ENCODE measurements around the gene TOP3A. TPM values are rescaled to one million over a fixed set of nuclear protein-coding genes. Genes with fewer than 3 reads are reported as not detected.

Gene TOP3A
- total and polyA plus RNA-seq, 2 of the 13 experiments (the other 11 are each of a cell fraction or from before 2014, with no cell fraction given): 16.9 to 36.8 TPM

DNA sequence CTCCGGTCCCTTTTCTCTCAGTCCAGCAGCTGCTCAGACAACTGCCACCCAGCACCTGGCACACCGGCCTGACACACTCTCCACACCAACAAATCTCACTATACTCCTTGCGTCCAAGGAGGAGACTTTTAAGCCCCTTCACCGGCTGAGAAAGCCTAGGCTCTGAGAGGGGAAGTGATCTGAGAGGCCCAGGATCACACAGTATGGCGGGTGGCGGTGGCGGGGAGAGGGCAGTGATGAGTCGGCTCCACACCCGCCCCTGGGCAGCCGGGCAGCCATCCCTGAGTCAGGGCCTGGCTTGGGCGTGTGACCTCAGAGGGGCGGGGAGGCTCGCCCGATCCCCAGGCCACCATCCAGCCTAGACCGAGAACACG is 56.8 kb downstream of the TOP3A start (continued):
- TF ChIP-seq, protein P1, sequence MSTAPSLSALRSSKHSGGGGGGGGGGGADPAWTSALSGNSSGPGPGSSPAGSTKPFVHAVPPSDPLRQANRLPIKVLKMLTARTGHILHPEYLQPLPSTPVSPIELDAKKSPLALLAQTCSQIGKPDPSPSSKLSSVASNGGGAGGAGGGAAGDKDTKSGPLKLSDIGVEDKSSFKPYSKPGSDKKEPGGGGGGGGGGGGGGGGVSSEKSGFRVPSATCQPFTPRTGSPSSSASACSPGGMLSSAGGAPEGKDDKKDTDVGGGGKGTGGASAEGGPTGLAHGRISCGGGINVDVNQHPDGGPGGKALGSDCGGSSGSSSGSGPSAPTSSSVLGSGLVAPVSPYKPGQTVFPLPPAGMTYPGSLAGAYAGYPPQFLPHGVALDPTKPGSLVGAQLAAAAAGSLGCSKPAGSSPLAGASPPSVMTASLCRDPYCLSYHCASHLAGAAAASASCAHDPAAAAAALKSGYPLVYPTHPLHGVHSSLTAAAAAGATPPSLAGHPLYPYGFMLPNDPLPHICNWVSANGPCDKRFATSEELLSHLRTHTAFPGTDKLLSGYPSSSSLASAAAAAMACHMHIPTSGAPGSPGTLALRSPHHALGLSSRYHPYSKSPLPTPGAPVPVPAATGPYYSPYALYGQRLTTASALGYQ (CRISPR knock-in tag; IDR thresholded peaks at IDR 0.05): peak; percentile 40; the same call in 1 of the 2 replicates
- TF ChIP-seq KLF13 (CRISPR knock-in tag; IDR thresholded peaks at IDR 0.05) (no peak), GMEB2 (CRISPR knock-in tag; IDR thresholded peaks at IDR 0.05; ENCODE audit: low read depth) (no peak), MYC (CRISPR knock-in tag; IDR thresholded peaks at IDR 0.05; ENCODE audit: borderline replicate concordance) (peak; percentile 59; the same call in 1 of the 2 replicates), BCL6 (CRISPR knock-in tag; IDR thresholded peaks at IDR 0.05) (0 out of 2 replicates have a peak, but pooled peaks have one; percentile 16), SRF (IDR thresholded peaks at IDR 0.05; ENCODE audit: low read depth, low read length) (no peak), TFAP4 (IDR thresholded peaks at IDR 0.05; ENCODE audit: borderline replicate concordance, low read depth) (0 out of 2 replicates have a peak, but pooled peaks have one; percentile 17), SMAD1 (CRISPR knock-in tag; IDR thresholded peaks at IDR 0.05; ENCODE audit: borderline replicate concordance, low read depth) (no peak), MLX (CRISPR knock-in tag; IDR thresholded peaks at IDR 0.05) (no peak), ZFP90 (CRISPR knock-in tag; IDR thresholded peaks at IDR 0.05; ENCODE audit: borderline replicate concordance) (peak; percentile 71), NFATC3 (CRISPR knock-in tag; IDR thresholded peaks at IDR 0.05) (no peak), SAP130 (CRISPR knock-in tag; IDR thresholded peaks at IDR 0.05; ENCODE audit: low read depth) (peak; percentile 78), REXO4 (CRISPR knock-in tag; IDR thresholded peaks at IDR 0.05; ENCODE audit: borderline replicate concordance) (no peak), ETV6 (CRISPR knock-in tag; conservative IDR thresholded peaks at IDR 0.05) (no peak), KLF16 (CRISPR knock-in tag; IDR thresholded peaks at IDR 0.05) (peak in 1 of 2 experiments; percentile 47; a peak in 1 of 4 replicates), DZIP1 (CRISPR knock-in tag; IDR thresholded peaks at IDR 0.05) (no peak), ZNF224 (CRISPR knock-in tag; IDR thresholded peaks at IDR 0.05) (no peak), ZNF510 (CRISPR knock-in tag; IDR thresholded peaks at IDR 0.05; ENCODE audit: low read depth) (0 out of 2 replicates have a peak, but pooled peaks have one; percentile 13), BRF2 (CRISPR knock-in tag; IDR thresholded peaks at IDR 0.05) (no peak), ZNF263 (CRISPR knock-in tag; IDR thresholded peaks at IDR 0.05) (peak; percentile 54; the same call in 1 of the 2 replicates), BRD4 (CRISPR knock-in tag; IDR thresholded peaks at IDR 0.05) (0 out of 2 replicates have a peak, but pooled peaks have one; percentile 37), ZNF550 (CRISPR knock-in tag; IDR thresholded peaks at IDR 0.05; ENCODE audit: borderline replicate concordance) (no peak), HOXA5 (CRISPR knock-in tag; IDR thresholded peaks at IDR 0.05) (peak; percentile 26; the same call in 1 of the 2 replicates)

Measured in HepG2 (cell line).